GF-D8 (cell line): ENCODE results near the gene B4GALT6.

ENCODE experiments used
- DNase-seq: peaks from one replicate; lab custom pipeline; 2025; lab: John Stamatoyannopoulos, UW

Gene B4GALT6

DNA sequence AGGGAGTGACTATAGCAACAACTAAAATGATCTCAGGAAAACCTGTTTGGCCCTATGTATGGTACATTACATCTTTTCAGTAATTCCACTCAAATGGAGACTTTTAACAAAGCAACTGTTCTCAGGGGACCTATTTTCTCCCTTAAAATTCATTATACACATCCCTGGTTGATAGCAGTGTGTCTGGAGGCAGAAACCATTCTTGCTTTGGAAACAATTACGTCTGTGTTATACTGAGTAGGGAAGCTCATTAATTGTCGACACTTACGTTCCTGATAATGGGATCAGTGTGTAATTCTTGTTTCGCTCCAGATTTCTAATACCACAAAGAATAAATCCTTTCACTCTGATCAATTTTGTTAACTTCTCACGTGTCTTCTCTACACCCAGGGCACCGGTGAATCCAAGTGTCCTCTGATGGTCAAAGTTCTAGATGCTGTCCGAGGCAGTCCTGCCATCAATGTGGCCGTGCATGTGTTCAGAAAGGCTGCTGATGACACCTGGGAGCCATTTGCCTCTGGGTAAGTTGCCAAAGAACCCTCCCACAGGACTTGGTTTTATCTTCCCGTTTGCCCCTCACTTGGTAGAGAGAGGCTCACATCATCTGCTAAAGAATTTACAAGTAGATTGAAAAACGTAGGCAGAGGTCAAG, 91.7 kb downstream of the B4GALT6 start:
- no peak for DNase-seq

DNA sequence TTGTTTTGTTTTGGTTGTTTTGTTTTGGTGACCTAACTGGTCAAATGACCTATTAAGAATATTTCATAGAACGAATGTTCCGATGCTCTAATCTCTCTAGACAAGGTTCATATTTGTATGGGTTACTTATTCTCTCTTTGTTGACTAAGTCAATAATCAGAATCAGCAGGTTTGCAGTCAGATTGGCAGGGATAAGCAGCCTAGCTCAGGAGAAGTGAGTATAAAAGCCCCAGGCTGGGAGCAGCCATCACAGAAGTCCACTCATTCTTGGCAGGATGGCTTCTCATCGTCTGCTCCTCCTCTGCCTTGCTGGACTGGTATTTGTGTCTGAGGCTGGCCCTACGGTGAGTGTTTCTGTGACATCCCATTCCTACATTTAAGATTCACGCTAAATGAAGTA, 92.8 kb downstream of the B4GALT6 start, which contains the start of gene TTR:
Gene TTR, plus strand, starts transcription at position 250 of the 400 bp plus-strand sequence. Its CDS starts 26 bp downstream, at position 276.
- no peak for DNase-seq

DNA sequence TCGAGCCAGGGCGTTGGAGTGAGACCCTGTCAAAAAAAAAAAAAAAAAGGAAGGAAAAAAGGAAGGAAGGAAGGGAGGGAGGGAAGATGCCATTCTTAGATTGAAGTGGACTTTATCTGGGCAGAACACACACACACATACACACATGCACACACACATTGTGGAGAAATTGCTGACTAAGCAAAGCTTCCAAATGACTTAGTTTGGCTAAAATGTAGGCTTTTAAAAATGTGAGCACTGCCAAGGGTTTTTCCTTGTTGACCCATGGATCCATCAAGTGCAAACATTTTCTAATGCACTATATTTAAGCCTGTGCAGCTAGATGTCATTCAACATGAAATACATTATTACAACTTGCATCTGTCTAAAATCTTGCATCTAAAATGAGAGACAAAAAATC, 93.3 kb downstream of the B4GALT6 start:
- no peak for DNase-seq

DNA sequence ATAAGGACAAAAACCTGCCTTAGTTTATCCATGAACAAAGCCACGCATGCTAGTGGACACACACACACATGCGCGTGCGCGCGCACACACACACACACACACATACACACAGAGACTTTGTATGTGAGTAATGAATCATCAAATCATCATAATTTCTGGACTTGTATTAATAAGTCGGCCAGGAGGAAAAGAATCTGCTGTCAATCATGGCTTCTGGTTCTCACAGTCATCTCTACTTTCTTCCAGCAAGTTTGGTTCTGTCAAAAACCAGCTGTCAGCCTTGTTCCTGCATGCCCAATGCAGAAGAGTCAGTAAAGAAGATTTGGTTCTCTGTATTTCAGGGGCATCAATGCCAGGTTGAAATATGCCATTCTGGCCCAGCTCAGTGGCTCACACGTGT, 93.8 kb downstream of the B4GALT6 start:
- DNase-seq, result no peak

DNA sequence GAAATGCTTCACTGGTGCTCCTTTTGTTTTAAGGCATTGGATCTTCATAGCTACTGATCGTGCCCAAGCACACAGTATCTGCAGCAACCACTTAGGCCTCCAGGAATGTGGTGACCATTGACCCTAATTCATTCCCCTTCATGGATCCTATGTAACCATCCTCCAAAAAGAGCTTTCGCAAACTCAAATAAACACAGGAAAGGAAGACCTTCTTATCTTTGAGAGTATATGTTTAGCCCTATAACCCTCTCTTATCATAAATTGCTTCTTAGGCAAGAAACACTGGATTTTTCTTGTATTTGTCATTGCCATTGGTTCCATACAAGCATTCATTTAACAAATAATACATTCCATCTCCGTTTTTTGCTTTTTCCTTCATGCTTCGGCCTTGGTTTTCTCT, 96.9 kb downstream of the B4GALT6 start:
- no peak for DNase-seq

DNA sequence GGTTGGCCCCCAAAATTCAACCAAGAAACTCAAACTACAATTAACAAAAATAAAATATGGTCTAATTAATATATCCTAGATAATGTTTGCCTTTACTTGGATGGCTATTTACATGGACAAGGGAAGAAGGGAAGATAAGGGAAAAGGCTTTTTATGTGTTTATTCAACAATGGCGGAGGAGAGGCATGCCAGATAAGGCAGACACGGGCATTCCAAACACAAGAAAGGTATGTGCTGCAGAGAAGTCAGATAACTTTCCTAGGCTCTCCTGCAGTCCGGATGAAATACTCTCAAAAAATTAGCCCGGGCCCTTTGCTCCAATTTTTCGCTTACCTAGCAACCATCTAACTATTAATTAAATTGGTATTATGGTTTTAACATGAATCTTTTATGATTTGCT, 97.8 kb downstream of the B4GALT6 start:
- no peak for DNase-seq

DNA sequence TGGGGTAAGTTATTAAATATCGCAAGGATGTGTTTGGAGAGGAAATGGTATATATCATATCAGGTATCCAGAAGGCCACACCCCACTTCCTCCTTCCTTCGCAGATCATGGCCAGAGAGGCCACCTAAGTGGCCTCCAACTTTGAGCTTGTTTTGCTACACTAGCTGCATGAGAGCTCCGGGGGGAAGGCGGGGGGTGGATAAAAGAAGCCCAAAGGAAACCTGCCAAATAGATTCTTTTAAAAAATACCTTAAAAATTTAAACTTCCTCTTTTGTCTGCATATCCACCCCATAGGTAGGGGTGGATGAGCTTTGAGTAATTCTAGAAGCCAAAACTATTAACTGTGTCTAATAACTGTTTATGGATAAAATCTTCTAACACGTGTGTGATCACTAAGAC, 98.4 kb downstream of the B4GALT6 start:
- DNase-seq, result no peak

DNA sequence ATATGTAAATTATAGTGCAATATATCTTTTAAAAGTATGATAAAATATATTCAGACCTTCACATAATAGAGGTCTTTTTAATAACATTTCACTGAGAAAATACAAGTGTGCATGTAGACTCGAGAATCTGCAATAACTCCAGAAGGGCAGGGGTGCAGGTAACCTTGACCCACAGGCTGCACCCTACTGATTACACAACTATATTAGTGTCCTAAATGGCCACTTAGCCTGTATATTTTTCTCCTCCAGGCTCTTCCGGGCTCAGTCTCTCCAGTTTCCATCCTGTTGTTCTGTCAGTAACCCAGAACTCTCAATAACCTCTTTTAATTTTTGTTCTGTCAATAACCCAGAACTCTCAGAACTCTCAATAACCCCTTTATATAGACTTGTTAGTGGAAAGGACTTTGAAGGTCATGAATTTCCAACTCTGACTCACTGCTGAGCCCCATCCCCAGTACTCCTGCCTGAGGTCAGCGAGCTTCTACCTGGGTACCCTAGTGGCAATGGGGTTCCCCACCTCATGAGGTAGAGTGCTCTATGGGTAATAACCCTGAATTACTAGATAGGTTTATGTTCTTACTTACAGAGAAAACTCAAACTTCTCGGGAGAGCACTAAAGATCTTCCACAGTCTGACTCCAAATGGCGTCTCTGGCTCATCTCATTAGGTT, 101.1 kb downstream of the B4GALT6 start:
- DNase-seq, result no peak

DNA sequence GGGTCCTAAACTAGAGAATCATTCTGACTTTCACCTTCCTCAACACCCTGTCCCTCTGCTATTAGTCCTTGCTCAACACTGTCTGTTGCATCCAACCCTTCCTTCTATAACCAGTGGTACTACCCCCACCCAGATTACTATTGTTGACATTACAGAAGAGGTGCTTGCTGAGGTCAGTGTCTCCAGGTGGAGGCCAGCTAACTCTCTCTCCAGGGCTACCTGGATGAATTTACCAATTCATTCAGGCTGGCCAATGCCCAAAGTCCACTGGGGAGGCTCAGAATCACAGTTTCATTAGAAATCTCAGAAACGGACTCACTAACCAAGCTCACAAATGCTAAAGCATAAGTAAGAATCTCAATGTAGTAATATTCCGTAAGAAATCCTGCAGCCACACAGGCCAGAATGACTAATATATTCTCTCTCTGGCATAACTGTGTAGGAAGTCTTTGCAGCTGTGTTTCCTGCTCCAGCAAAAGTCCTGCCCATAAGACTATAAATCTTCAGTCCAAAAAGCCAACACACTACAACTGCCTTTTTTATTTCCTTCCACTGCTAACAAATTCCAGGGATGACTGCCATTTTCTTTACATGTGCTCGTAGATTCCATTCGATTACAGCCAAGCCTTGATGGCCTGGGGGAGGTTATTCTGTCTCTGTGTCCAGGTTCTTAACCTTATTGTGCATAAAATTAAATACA, 102.7 kb downstream of the B4GALT6 start:
- no peak for DNase-seq

DNA sequence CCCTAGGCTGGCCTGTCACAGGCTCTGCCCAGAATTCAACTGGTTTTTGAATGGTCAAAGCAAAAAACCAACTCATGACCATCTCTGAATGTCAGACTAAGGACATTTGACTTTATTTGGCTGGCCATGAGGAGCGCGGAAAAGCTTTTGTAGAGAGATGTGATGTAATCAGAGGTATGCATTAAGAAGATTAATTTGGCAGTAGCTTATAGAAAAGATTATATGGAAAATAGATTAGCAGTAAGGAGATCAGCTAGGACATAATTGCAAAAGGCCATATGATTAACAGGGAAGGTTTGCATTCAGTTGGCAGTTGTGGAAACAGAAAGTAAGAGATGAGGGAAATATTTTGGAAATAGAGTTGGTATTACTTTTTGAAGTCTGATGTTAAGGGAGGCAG, 105.0 kb downstream of the B4GALT6 start:
- no peak for DNase-seq

DNA sequence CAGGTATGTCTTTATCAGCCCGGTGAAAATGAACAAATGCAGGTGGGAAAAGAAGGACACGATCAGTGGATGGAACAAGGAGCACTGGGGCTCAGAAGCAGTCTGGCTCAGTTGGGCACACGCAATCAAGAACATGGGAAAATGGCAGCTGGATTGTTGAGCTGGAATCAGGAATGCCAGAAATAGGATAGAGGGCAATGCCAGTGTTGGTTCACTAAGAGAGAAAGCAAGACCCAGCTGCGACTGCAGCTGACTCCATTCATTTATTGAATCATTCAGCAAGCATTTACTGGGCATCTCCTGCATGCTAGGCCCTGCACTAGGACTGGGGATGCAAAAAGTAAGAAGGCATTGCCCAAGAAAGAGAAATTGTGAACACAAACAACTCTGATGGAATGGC, 106.3 kb downstream of the B4GALT6 start:
- no peak for DNase-seq

DNA sequence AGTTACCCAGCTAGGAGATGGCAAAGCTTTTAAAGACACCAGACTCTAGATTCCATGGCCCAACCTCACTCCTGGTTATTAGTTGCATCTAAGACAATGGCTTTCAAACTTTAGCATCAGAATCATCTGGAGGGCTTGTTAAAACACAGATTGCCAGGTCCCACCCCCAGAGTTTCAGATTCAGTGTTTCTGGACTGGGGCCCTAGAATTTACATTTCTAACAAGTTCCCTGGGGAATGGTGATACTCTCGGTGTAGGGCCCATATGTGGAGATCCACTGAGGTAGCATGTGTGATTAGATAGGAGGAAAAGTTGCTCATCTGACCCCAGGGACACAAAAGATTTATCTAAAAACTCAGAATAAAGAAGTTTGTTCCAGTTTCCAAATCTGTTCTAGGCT, 107.2 kb downstream of the B4GALT6 start:
- DNase-seq, result no peak

DNA sequence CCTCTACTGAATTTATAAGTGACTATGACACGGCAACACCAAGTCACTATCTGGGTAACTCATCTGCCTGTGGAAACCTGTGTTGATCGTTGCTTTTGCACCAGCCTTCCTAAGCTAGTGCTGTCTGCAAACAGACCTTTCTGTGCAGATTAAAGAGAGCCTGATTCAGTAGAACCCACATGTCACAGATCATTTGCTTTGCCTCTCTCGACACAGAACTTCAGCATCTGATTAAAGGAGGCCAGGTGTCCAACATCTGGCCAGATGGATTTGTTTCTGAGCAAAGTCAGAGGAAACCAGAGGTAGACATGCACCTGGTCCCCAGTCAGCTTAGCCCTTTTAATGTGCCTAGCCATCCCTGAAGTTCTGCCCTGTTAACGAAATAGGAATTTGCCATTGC, 107.7 kb downstream of the B4GALT6 start:
- DNase-seq, result no peak

DNA sequence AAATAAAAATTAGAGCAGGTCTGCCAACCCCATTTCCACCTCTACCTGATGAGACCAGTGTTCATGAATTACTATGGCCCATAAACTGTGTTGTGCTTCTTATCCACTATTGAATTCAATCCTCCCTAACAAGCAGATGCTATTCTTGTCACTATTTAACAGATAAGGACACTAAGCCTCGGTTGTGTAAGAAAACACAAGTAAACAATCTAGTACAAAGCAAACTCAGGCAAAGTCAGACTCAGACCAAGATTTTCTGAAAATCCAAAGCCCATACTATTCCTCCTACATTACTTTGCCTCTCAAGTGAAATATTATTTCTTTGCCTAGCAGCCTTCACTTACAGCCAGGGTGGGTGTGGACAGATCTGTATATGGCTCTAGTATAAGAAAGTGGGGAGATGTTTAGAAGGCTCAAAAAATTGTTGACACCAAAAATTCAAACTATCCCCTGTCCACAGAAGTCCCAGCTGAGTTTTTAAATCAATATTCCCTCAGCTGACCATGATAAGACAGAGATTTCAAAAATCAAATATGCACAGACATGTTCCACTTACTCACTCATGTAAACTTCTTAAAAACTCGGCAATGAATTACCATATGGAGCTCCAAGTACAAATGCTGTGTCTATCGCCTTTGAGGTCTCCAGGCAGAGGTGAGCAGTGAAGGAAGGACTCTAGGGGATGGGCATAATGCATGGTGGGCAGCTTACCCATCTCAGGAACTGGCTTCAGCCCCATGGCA, 108.7 kb downstream of the B4GALT6 start:
- no peak for DNase-seq

DNA sequence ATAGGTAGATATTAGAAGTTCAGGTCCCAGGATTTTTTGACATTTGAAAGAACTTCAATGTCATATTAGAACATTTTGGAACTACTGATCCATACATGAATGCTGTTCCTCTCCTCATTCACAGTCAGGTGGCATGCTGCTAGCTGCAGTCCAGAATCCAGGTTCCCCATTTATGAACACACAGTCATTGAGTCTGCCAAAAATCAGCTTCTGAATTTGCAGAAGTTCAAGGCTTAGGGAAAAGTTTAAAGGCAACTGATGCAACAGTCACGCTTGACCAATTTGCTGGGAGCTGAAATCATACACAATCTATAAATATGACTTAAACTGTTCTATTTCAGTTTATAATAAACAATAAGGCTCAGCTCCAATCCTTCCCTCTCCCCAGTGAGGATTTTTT, 110.0 kb downstream of the B4GALT6 start:
- DNase-seq, result no peak
